H9 (cell line): ENCODE data around the gene SLC13A4. TPM values are rescaled to one million over a fixed set of nuclear protein-coding genes. Genes with fewer than 3 reads are reported as not detected.
"Not testable (repeated sequence)": the region's sequence is repeated elsewhere in the genome, so short reads cannot be mapped to it uniquely, and the experiment has no call there.

ENCODE experiments used
- DNase-seq: peaks from one replicate; pipeline ENCODE4 v3.0.0-alpha.2; 2017
- H2AFZ ChIP-seq: one replicate; pipeline ENCODE4 v1.6.1; 2013; ENCODE audit warnings: mild to moderate bottlenecking, low read length, control low read depth, moderate library complexity
- H2AK5ac ChIP-seq: 2 replicates; pipeline ENCODE4 v1.6.1; 2013; ENCODE audit warnings: low read length, control low read depth, mixed read lengths; ENCODE audit not compliant: insufficient read length
- H2BK120ac ChIP-seq: one replicate; pipeline ENCODE4 v1.6.1; 2013; ENCODE audit warnings: low read depth, mild to moderate bottlenecking, low read length, control low read depth, inconsistent platforms; ENCODE audit not compliant: poor library complexity, severe bottlenecking
- H2BK12ac ChIP-seq: 2 replicates; pipeline ENCODE4 v1.6.1; 2013; ENCODE audit warnings: low read length, control low read depth, mixed read lengths, low read depth; ENCODE audit not compliant: insufficient read length
- H2BK15ac ChIP-seq: 2 replicates; pipeline ENCODE4 v1.6.1; 2013; ENCODE audit warnings: low read depth, low read length, control low read depth
- H2BK20ac ChIP-seq: one replicate; pipeline ENCODE4 v1.6.1; 2013; ENCODE audit warnings: low read depth, mild to moderate bottlenecking, low read length, control low read depth, inconsistent platforms; ENCODE audit not compliant: poor library complexity, severe bottlenecking
- H2BK5ac ChIP-seq: 2 replicates; pipeline ENCODE4 v1.6.1; 2013; ENCODE audit warnings: low read length, control low read depth, mixed read lengths; ENCODE audit not compliant: insufficient read length
- H3K14ac ChIP-seq: 2 replicates; pipeline ENCODE4 v1.6.1; 2013; ENCODE audit warnings: low read length, control low read depth; ENCODE audit not compliant: insufficient read depth
- H3K18ac ChIP-seq: 2 replicates; pipeline ENCODE4 v1.6.1; 2013; ENCODE audit warnings: low read depth, mild to moderate bottlenecking, mixed read lengths, low read length, control low read depth; ENCODE audit not compliant: insufficient read length
- H3K23ac ChIP-seq: 2 replicates; pipeline ENCODE4 v1.6.1; 2013; ENCODE audit warnings: low read length, control low read depth, mixed read lengths, low read depth; ENCODE audit not compliant: insufficient read length
- H3K23me2 ChIP-seq: 2 replicates; pipeline ENCODE4 v1.6.1; 2013; ENCODE audit warnings: low read depth, mild to moderate bottlenecking, mixed read lengths, low read length, control low read depth; ENCODE audit not compliant: insufficient read length, poor library complexity, severe bottlenecking
- H3K27ac ChIP-seq: 2 replicates; pipeline ENCODE4 v1.5.1; 2013; ENCODE audit warnings: low read length, control low read depth, mixed read lengths, low read depth; ENCODE audit not compliant: insufficient read length
- H3K27me3 ChIP-seq: 2 replicates; pipeline ENCODE4 v1.6.1; 2013; ENCODE audit warnings: low read length, control low read depth, inconsistent platforms; ENCODE audit not compliant: insufficient read depth
- H3K4ac ChIP-seq: 2 replicates; pipeline ENCODE4 v1.6.1; 2013; ENCODE audit warnings: low read depth, mild to moderate bottlenecking, control low read depth, inconsistent platforms, low read length, moderate library complexity
- H3K4me1 ChIP-seq: 2 replicates; pipeline ENCODE4 v1.6.1; 2013; ENCODE audit warnings: low read length, control low read depth, inconsistent platforms; ENCODE audit not compliant: insufficient read depth
- H3K4me2 ChIP-seq: 2 replicates; pipeline ENCODE4 v1.6.1; 2013; ENCODE audit warnings: low read length, control low read depth, mixed read lengths; ENCODE audit not compliant: insufficient read length, insufficient read depth
- H3K56ac ChIP-seq: 2 replicates; pipeline ENCODE4 v1.6.1; 2013; ENCODE audit warnings: low read depth, mild to moderate bottlenecking, mixed read lengths, low read length, control low read depth; ENCODE audit not compliant: insufficient read length
- H3K79me1 ChIP-seq: 2 replicates; pipeline ENCODE4 v1.6.1; 2013; ENCODE audit warnings: low read depth, mild to moderate bottlenecking, moderate library complexity, low read length, control low read depth, inconsistent platforms; ENCODE audit not compliant: insufficient read depth, poor library complexity, severe bottlenecking
- H3K79me2 ChIP-seq: 2 replicates; pipeline ENCODE4 v1.6.1; 2013; ENCODE audit warnings: low read length, control low read depth, inconsistent platforms; ENCODE audit not compliant: insufficient read depth
- H3K9ac ChIP-seq: 2 replicates; pipeline ENCODE4 v1.6.1; 2013; ENCODE audit warnings: low read length, control low read depth, mixed read lengths; ENCODE audit not compliant: insufficient read length; ENCODE audit errors: extremely low read depth
- H3K9me3 ChIP-seq: one replicate; pipeline ENCODE4 v1.6.1; 2013; ENCODE audit warnings: low read depth, low read length, inconsistent platforms; ENCODE audit not compliant: control insufficient read depth
- H3T11ph ChIP-seq: one replicate; pipeline ENCODE4 v1.6.1; 2013; ENCODE audit warnings: mild to moderate bottlenecking, low read length, control low read depth, inconsistent platforms
- H4K20me1 ChIP-seq: one replicate; pipeline ENCODE4 v1.6.1; 2013; ENCODE audit not compliant: control insufficient read depth, insufficient read length, insufficient read depth
- H4K5ac ChIP-seq: 2 replicates; pipeline ENCODE4 v1.6.1; 2013; ENCODE audit warnings: low read depth, mild to moderate bottlenecking, mixed read lengths, low read length, control low read depth; ENCODE audit not compliant: insufficient read length
- H4K8ac ChIP-seq: replicated peaks from 2 replicates; pipeline ENCODE4 v1.6.1; 2013; ENCODE audit warnings: low read length, control low read depth, mixed read lengths, low read depth; ENCODE audit not compliant: insufficient read length
- H4K91ac ChIP-seq: 2 replicates; pipeline ENCODE4 v1.6.1; 2013; ENCODE audit warnings: low read depth, mild to moderate bottlenecking, moderate library complexity, mixed read lengths, low read length, control low read depth; ENCODE audit not compliant: insufficient read length
- H3K27ac Mint-ChIP-seq, 3 experiments: 2 replicates in 2 of 3; 3 replicates in 1 of 3; pipeline ENCODE4 v1.8.0; 2020 to 2021; ENCODE audit warnings: mixed read lengths in 3 of 3, mild to moderate bottlenecking in 1 of 3, moderate library complexity in 1 of 3
- H3K27me3 Mint-ChIP-seq: 2 replicates; pipeline ENCODE4 v1.8.0; 2021; ENCODE audit warnings: low read depth, mild to moderate bottlenecking, moderate library complexity, mixed read lengths
- H3K36me3 Mint-ChIP-seq, 3 experiments: 2 replicates in 2 of 3; 3 replicates in 1 of 3; pipeline ENCODE4 v1.8.0; 2020 to 2021; ENCODE audit warnings: low read depth in 3 of 3, mixed read lengths in 3 of 3; ENCODE audit not compliant: insufficient read depth in 1 of 3
- H3K4me1 Mint-ChIP-seq, 2 experiments: 2 replicates each; pipeline ENCODE4 v1.8.0; 2020; ENCODE audit warnings: mixed read lengths in 2 of 2
- H3K4me3 Mint-ChIP-seq, 2 experiments: 2 replicates in 1 of 2; 3 replicates in 1 of 2; pipeline ENCODE4 v1.8.0; 2020 to 2021; ENCODE audit warnings: mild to moderate bottlenecking in 2 of 2, mixed read lengths in 2 of 2, moderate library complexity in 1 of 2
- H3K9me3 Mint-ChIP-seq, 2 experiments: 2 replicates in 1 of 2; 3 replicates in 1 of 2; pipeline ENCODE4 v1.8.0; 2020; ENCODE audit warnings: mild to moderate bottlenecking in 2 of 2, mixed read lengths in 2 of 2, moderate library complexity in 1 of 2
- WGBS: extraction: QIAGEN DNeasy Blood & Tissue Kit; methylation state at CpG from one replicate; pipeline ENCODE4 v1.1.7; 2013; ENCODE audit warnings: missing lambda C conversion rate, low lambda C conversion rate, mixed read lengths; ENCODE audit not compliant: insufficient read length; ENCODE audit errors: extremely low coverage; 5-methylcytosine and 5-hydroxymethylcytosine counted together
- total RNA-seq: library from RNA; stranded (reverse); gene quantifications from 2 replicates; pipeline ENCODE4 v1.2.1, GENCODE V29; 2021
- TF ChIP-seq, protein P1 (sequence below): fragments of 200-600 bp; sonication (generic); conservative IDR thresholded peaks from 3 replicates; pipeline ENCODE4 v1.8.0; 2021; ENCODE audit warnings: antibody characterized with exemption, mild to moderate bottlenecking

Gene SLC13A4
- total RNA-seq, 1 experiment from 2014 or later, result 3.5 TPM

DNA sequence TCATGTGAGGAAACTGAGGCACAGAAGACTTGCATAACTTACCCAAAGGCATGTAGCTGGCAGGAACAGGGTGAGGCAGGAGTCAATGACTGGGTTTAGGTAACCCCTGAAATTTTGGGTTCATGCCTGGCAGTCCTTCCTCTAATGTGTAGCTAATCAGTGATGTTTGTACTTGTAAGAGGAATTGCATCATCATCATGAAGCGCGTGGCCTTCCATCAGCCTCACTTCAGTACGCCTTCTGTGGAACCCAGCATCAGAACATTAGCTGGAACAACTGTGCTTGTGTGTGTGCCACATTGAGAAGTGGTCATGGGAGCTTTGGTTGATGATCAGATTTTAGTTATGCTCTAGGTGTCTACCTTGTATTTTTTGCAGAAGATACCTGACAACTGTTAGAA is 83.8 kb downstream of the SLC13A4 start:
- no CpG with 5 or more reads among the region's 3 CpGs for WGBS
- Histone ChIP-seq H3K4ac (no peak overlapping the region), H3K79me1 (no peaks in the 10 kb centered on the region), H3K79me2 (no peaks in the 10 kb centered on the region), H3K27me3 (no peaks in the 10 kb centered on the region), H3T11ph (no peak overlapping the region), H2AK5ac (no peak overlapping the region), H2BK5ac (no peak overlapping the region), H3K9me3 (no peaks in the 10 kb centered on the region), H2BK15ac (no peak overlapping the region), H2BK20ac (no peak overlapping the region), H4K8ac (no peak overlapping the region), H3K4me2 (no peak overlapping the region), H2BK12ac (no peak overlapping the region), H3K4me1 (no peaks in the 10 kb centered on the region), H3K18ac (no peak overlapping the region), H4K5ac (no peak overlapping the region), H4K91ac (no peak overlapping the region), H2AFZ (no peak overlapping the region), H3K14ac (no peak overlapping the region), H2BK120ac (no peak overlapping the region), H4K20me1 (no peaks in the 10 kb centered on the region), H3K9ac (no peak overlapping the region), H3K23ac (no peak overlapping the region), H3K23me2 (no peaks in the 10 kb centered on the region), H3K56ac (no peak overlapping the region), H3K27ac (no peak overlapping the region)
- Mint-ChIP-seq H3K36me3 (peaks cover 44 to 94% (median 88%) of the 10 kb centered on the region in 3 experiments), H3K27me3 (no peaks in the 10 kb centered on the region), H3K27ac (peak overlapping the region in 2 of 3 experiments; percentile 23 to 48; a peak in 2 of 7 replicates), H3K9me3 (no peaks in the 10 kb centered on the region), H3K4me3 (no peak overlapping the region), H3K4me1 (no peaks in the 10 kb centered on the region)
- TF ChIP-seq, protein P1, sequence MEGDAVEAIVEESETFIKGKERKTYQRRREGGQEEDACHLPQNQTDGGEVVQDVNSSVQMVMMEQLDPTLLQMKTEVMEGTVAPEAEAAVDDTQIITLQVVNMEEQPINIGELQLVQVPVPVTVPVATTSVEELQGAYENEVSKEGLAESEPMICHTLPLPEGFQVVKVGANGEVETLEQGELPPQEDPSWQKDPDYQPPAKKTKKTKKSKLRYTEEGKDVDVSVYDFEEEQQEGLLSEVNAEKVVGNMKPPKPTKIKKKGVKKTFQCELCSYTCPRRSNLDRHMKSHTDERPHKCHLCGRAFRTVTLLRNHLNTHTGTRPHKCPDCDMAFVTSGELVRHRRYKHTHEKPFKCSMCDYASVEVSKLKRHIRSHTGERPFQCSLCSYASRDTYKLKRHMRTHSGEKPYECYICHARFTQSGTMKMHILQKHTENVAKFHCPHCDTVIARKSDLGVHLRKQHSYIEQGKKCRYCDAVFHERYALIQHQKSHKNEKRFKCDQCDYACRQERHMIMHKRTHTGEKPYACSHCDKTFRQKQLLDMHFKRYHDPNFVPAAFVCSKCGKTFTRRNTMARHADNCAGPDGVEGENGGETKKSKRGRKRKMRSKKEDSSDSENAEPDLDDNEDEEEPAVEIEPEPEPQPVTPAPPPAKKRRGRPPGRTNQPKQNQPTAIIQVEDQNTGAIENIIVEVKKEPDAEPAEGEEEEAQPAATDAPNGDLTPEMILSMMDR, result no peak
- no peak for DNase-seq

DNA sequence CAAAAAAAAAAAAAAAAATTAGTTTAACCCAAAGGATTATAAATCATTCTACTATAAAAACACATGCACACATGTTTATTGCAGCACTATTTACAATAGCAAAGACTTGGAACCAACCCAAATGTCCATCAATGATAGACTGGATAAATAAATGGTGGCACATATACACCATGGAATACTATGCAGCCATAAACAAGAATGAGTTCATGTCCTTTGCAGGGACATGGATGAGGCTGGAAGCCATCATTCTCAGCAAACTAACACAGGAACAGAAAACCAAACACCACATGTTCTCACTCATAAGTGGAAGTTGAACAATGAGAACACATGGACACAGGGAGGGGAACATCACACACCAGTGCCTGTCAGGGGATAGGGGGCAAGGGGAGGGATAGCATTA is 88.3 kb downstream of the SLC13A4 start:
- peaks cover 35 to 89% (median 84%) of the 10 kb centered on the region in 3 experiments for H3K36me3 Mint-ChIP-seq

More for the DNA sequence above, 88.3 kb downstream of the SLC13A4 start:
- not testable (repeated sequence) for H3K4me1 Mint-ChIP-seq, H2BK15ac ChIP-seq, H2AFZ ChIP-seq, H3K9ac ChIP-seq, H3K27ac Mint-ChIP-seq, H3K79me2 ChIP-seq, H3K4ac ChIP-seq, H3K9me3 Mint-ChIP-seq, H3T11ph ChIP-seq, H3K18ac ChIP-seq, H2BK5ac ChIP-seq, H3K27ac ChIP-seq, H4K20me1 ChIP-seq, H2AK5ac ChIP-seq, H4K8ac ChIP-seq, H2BK20ac ChIP-seq, DNase-seq, H4K91ac ChIP-seq, H3K4me1 ChIP-seq, H3K27me3 Mint-ChIP-seq, H2BK120ac ChIP-seq, H4K5ac ChIP-seq, H3K4me3 Mint-ChIP-seq, H3K23ac ChIP-seq, H3K27me3 ChIP-seq, H3K14ac ChIP-seq, H3K4me2 ChIP-seq, H3K56ac ChIP-seq, H2BK12ac ChIP-seq, H3K23me2 ChIP-seq, H3K9me3 ChIP-seq, H3K79me1 ChIP-seq
